H4 (cell line): ENCODE data around the gene PAQR8. TPM values are rescaled to one million over a fixed set of nuclear protein-coding genes. Genes with fewer than 3 reads are reported as not detected.
"Not testable (repeated sequence)": the region's sequence is repeated elsewhere in the genome, so short reads cannot be mapped to it uniquely, and the experiment has no call there.

Experiments used
- DNase-seq: peaks from one replicate; pipeline ENCODE4 v3.0.0-alpha.2; 2015; ENCODE audit warnings: low spot score
- total RNA-seq: library from RNA; depleted of rRNA; stranded (reverse); fragments of >200 nt; shearing (Covaris generic); gene quantifications from 2 replicates; pipeline ENCODE4 v1.2.3, GENCODE V29; 2014

Gene PAQR8
- total RNA-seq, 1 experiment from 2014 or later, result 3.8 TPM

DNA sequence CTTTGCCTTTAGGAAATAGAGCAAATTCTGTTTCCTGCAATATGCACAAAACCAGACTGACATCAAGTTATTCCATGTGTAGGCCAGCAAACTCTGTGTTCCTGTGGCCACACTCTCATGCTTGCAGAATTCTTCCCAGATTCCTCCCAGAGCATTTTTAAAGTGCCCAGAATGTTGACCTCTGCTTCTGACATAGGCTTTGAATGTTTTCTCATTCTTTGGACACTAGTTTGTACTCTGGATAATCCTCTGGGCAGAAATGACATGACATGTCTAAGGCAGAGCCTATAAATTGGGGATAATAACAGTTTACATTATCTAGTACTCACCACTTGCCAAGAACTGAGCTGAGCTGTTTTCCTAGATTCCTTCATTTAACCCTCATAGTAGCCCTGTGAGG is 49.0 kb downstream of the PAQR8 start:
- no peak for DNase-seq

- DNase-seq, result no peak
These were observed 50.0 kb downstream of the PAQR8 start for GRCh38 chr6:52411911-52412310.

DNA sequence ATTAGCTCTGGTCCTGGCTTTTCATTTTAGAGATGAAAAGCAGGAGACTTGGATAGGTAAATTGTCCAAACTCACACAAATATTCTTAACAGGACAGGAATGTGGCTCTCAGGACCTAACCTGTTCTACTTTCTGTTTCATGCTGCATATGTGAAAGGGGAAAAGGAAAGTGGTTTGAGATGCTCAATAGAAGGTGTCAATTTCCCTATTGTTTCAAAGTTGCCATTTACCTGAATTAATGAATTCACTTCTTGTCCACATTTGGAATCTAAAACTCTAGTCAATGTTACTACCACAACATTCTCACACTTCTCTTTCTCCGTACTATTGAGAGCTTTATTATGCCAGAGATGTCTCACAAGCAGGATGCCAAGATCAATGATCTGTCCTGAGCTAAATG is 53.4 kb downstream of the PAQR8 start:
- no peak for DNase-seq

DNA sequence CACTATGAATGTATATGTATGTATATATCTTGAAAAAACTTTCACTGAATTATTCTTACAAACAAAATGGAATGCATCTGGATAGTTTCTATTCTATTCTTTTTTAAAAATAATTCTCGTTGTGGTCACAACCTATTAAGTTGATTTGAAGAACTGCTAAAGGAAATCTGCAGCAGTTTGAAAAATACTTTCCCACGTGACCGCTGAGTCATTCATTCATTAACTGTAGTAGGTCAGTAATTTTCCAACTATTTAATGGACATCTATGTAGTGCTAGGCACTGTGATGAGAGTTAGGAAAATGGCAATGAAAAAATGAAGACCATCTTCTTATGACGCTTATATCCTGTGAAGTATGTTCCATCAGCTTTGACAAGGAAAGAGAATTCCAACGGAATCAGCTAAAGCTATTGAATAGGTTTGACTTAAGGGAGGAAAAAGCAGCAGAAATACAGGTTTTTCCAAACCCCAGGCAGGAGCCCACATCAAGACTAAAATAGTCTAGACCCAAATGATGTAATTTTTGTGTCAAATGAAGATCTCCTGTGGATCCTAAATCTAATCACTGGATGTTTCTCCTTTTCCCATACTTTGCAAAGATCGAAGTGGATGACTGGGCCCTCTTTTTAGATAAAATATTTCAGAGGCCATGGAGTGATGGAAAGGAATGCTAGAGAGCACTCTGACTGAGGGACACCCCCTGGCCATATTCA is 54.1 kb downstream of the PAQR8 start:
- DNase-seq, result no peak

GRCh38 chr6:52416629-52417151 is 54.7 kb downstream of the PAQR8 start:
- DNase-seq, result peak; percentile 73

DNA sequence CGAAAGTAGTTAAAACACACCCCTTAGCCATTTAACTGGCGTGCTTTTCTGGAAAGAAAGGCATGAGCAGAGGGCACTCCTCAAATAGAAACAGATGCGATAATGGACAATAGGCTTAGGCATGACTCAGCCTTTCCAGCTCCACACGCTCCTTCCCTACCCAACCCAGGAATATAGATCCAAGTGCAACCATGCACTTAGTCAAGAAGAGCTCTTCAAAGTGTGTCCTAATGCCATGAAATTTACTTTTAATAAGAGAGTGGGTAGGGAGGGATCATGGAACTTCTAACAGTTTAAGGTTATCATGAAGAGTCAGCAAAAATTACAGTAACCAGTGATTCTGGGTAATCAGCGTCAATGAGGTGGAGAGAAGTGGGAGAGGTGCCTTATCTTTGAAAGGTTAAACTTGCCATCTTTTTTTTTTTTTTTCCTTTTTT is 55.7 kb downstream of the PAQR8 start:
- peak; percentile 83 for DNase-seq

DNA sequence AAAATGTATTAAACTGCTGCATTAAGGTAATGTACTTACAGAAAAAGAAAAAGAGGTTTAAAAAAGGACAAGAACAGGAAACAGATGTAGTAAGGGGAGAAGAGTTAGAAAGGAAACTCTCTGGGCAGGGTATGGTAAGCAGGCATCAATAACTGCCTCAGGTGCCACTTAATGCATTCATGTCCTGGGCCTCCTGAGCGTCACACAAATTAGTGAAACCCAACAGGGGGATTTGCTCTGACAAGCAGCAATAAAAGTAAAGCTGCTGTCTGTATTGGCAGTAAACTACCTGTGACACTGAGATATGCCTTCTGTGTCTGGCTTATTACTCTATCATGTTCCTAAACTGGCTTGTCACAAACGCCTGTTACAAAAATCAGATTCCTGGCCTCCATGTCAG is 56.7 kb downstream of the PAQR8 start:
- DNase-seq, result no peak

DNA sequence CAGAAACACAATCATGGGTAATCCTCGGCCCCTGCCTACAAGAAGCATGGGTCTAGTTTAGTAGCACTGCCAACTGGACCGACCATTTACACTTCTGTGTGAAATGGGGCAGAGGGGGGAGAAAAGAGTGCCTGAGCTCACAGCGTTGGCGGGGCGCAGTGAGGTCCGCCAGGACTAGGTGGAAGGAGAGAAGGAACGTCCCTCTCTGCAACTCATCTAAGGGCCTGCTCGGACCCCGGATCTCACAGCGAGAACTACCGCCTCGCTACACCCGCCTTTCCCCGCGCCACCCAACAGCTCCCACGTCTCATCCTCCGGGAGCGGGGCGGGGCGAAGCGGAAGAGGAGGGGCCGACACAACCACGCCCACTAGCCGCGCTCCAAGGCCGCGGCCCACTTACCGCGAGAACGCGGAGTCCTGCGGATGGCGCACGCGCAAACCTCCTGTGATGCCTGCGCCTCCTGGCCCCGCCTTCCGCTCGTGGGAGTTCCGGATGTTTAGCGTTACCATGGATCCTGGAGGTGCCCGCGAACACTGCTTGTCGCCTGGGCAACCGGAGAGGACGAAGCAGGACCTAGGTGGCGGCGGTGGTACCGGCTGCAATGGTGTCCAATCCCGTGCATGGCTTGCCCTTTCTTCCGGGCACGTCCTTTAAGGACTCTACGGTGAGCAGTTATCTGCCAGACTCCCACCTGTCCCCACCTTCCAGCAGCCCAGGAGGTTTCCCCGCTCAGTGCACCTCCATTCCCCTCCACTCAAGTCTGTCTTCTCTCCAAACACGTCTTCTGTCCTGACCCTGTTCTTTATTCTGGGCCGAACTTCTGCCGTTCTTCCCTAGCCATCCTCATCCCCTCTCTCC is 58.1 kb downstream of the PAQR8 start, which contains the start of gene EFHC1:
EFHC1 (plus strand) TSS at position 534 of the 859 bp plus-strand sequence; CDS start at position 603, 69 bp downstream.
- DNase-seq, result peak; percentile 99

DNA sequence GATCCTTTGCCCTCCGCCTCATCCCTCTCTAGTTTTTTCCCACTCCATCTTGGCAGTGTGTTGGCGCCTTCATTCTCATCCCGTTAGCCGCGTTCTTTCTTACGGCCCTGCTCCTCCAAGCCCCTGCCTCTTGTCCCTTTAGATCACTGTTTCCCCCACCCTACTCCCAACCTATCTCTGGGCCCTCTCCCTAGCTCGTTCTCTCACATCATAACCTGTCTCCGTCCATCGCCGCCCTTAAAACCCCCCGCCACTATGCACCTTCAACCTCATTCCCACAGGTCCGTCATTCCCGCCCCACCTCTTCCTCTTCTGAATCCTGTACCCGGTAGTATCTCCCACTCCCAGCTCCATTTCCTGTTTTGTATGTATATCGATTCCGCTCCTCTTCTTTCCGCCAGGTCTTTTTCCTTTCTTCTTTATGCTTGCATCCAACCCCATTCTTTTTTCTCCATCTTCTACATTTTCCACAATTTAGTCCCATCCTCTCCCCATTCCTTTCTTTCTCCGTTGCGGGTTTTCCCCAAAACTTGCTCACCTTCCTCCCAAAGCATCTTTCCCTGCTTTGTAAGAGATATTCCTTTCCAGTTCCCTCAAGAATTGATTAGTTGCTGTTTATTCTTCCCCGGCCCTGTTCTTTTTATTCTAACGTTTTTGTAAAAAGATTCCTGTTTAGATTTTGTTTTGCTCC is 58.9 kb downstream of the PAQR8 start:
- peak; percentile 57 for DNase-seq

GRCh38 chr6:52422156-52422555 is 60.2 kb downstream of the PAQR8 start:
- no peak for DNase-seq

DNA sequence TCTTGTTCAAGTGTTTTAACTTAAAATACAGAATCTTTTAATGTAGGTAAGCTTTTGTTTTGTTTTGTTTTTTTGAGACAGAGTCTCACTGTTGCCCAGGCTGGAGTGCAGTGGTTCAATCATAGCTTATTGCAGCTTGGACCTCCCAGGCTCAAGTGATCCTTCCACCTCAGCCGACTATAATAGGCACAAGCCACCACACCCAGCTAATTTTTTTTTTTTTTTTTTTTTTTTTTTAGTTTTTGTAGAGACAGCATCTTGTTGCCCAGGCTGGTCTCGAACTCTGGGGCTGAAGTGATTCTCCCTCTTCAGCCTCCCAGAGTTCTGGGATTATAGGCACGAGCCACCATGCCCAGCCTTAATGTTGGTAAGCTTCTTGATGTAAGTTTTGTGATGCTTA is 61.5 kb downstream of the PAQR8 start:
- DNase-seq, result no peak

- DNase-seq, result peak; percentile 72
These were observed 62.0 kb downstream of the PAQR8 start for GRCh38 chr6:52423971-52424381.

- no peak for DNase-seq
These were observed 62.6 kb downstream of the PAQR8 start for GRCh38 chr6:52424513-52424912.

- DNase-seq, result no peak
These were observed 64.7 kb downstream of the PAQR8 start for GRCh38 chr6:52426667-52427066.

GRCh38 chr6:52433294-52433693 is 71.3 kb downstream of the PAQR8 start:
- not testable (repeated sequence) for DNase-seq

DNA sequence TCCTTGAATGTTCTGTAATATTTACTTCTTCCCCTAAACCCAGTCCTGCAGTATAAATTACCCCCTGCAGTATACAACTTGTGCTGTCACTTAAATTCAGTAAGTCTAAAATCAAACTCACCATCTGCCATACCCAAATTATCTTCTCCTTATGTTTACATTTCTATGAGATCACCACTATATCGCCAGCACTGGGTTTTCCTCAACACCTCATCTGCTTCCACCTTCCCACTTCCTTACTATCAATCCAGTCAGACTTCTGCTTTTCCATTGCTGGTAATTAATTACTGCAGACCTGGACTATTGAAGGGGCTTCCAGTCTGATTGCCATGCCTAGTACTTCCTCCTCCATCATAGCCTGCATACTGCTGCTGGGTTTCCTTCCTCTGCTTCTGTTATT is 73.4 kb downstream of the PAQR8 start:
- DNase-seq, result no peak

DNA sequence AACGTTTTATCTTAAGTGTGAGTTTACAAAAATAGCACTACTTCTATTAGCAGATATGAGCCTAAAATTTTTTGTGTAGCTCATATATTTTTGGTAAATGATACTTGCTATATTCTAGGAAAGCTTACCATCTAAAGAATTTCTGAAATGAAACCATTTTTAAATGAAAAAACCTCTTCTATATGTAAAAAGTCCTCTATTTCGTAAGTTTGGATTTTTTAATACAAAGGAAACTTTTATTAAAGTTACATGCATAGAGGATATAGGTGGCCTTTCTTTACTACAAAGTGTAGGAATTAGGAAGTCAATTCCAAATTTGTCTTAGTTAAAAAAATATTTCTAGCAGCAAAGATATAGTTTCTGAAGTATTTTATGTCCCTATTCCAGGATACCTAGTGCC is 77.0 kb downstream of the PAQR8 start:
- DNase-seq, result no peak

- peak; percentile 57 for DNase-seq
These were observed 92.6 kb downstream of the PAQR8 start for GRCh38 chr6:52454556-52454955.

DNA sequence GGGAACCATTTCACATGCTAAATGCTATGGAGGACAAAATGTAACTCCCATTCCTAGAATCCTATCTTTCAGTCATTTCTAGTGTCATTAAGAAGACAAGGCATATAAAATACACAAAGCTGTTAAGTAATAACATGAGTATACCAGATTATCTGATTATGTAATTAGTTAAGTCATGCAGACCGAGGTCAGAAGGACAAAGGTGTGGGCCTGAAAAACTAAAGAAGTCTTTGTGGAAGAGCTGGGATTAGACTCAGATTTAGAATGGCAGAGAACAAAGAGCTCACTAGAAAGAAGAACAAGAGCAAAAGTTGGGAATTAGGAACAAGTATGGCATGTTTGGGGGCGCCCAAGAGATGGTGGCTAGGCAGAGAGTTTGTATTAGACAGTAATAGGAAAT is 95.1 kb downstream of the PAQR8 start:
- no peak for DNase-seq
